ENCODE data around the gene LLPH.

Gene LLPH

GRCh38 chr12:66142826-66143225 lies 12.3 kb upstream of the LLPH start:
- no peak for DNase-seq (ENCODE audit: low spot score)

- DNase-seq (ENCODE audit: low spot score) = no peak
Measured at GRCh38 chr12:66141299-66141698, 10.7 kb upstream of the LLPH start.

GRCh38 chr12:66140731-66141130 lies 10.2 kb upstream of the LLPH start:
- DNase-seq (ENCODE audit: low spot score) = no peak

- no peak for DNase-seq (ENCODE audit: low spot score)
Measured at GRCh38 chr12:66139328-66139727, 8.8 kb upstream of the LLPH start.

- DNase-seq (ENCODE audit: low spot score) = no peak
Measured at GRCh38 chr12:66137937-66138336, 7.4 kb upstream of the LLPH start.

- no peak for DNase-seq (ENCODE audit: low spot score)
Measured at GRCh38 chr12:66132408-66132807, 1.9 kb upstream of the LLPH start.

GRCh38 chr12:66131067-66131688 lies 628 bp upstream of the LLPH start:
- no peak for DNase-seq (ENCODE audit: low spot score)

- no peak for DNase-seq (ENCODE audit: low spot score)
Measured at GRCh38 chr12:66129934-66130266, 650 bp downstream of the LLPH start.

- DNase-seq (ENCODE audit: low spot score) = no peak
Measured at GRCh38 chr12:66127650-66128049, 2.9 kb downstream of the LLPH start.

- DNase-seq (ENCODE audit: low spot score) = no peak
Measured at GRCh38 chr12:66120477-66120876, 10.1 kb downstream of the LLPH start.

GRCh38 chr12:66119870-66120241 lies 10.7 kb downstream of the LLPH start:
- no peak for DNase-seq (ENCODE audit: low spot score)

GRCh38 chr12:66119229-66119869 lies 11.2 kb downstream of the LLPH start:
- DNase-seq (ENCODE audit: low spot score) = no peak

- no peak for DNase-seq (ENCODE audit: low spot score)
Measured at GRCh38 chr12:66118240-66118891, 12.2 kb downstream of the LLPH start.

GRCh38 chr12:66117242-66117641 lies 13.3 kb downstream of the LLPH start:
- DNase-seq (ENCODE audit: low spot score) = no peak

- DNase-seq (ENCODE audit: low spot score) = no peak
Measured at GRCh38 chr12:66115071-66115600, 15.4 kb downstream of the LLPH start.

- no peak for DNase-seq (ENCODE audit: low spot score)
Measured at GRCh38 chr12:66113471-66113870, 17.1 kb downstream of the LLPH start.

- no peak for DNase-seq (ENCODE audit: low spot score)
Measured at GRCh38 chr12:66111605-66112004, 18.9 kb downstream of the LLPH start.

- no peak for DNase-seq (ENCODE audit: low spot score)
Measured at GRCh38 chr12:66109056-66109455, 21.5 kb downstream of the LLPH start.

GRCh38 chr12:66108386-66108785 lies 22.2 kb downstream of the LLPH start:
- DNase-seq (ENCODE audit: low spot score) = no peak

- DNase-seq (ENCODE audit: low spot score) = peak; percentile 80
Measured at GRCh38 chr12:66107451-66107915, 23.1 kb downstream of the LLPH start.

- DNase-seq (ENCODE audit: low spot score) = no peak
Measured at GRCh38 chr12:66103016-66103913, 27.3 kb downstream of the LLPH start.

GRCh38 chr12:66092559-66093269 lies 37.8 kb downstream of the LLPH start:
- no peak for DNase-seq (ENCODE audit: low spot score)
